IgD-negative memory B cell (primary cell): ENCODE data around the gene NKPD1. TPM values are rescaled to one million over a fixed set of nuclear protein-coding genes. Genes with fewer than 3 reads are reported as not detected.

Experiments used
- H3K27ac Mint-ChIP-seq, 3 donors: one replicate each; pipeline ENCODE4 v1.8.0; 2020 to 2022; ENCODE audit warnings: mild to moderate bottlenecking in 3 of 3, mixed read lengths in 3 of 3, moderate library complexity in 1 of 3
- H3K27me3 Mint-ChIP-seq: one replicate; pipeline ENCODE4 v1.8.0; 2021; ENCODE audit warnings: mixed read lengths
- H3K36me3 Mint-ChIP-seq: one replicate; pipeline ENCODE4 v1.8.0; 2020; ENCODE audit warnings: mild to moderate bottlenecking, mixed read lengths
- H3K4me1 Mint-ChIP-seq, 3 donors: one replicate each; pipeline ENCODE4 v1.8.0; 2020 to 2022; ENCODE audit warnings: mixed read lengths in 3 of 3, mild to moderate bottlenecking in 1 of 3
- H3K4me3 Mint-ChIP-seq, 4 donors: one replicate each; pipeline ENCODE4 v1.8.0; 2020 to 2022; ENCODE audit warnings: mild to moderate bottlenecking in 4 of 4, mixed read lengths in 4 of 4, moderate library complexity in 3 of 4
- H3K9me3 Mint-ChIP-seq, 3 donors: one replicate each; pipeline ENCODE4 v1.8.0; 2020 to 2021; ENCODE audit warnings: mixed read lengths in 3 of 3, mild to moderate bottlenecking in 1 of 3
- polyA plus RNA-seq: library from polyadenylated mRNA; unstranded; fragments of 300-500 nt; fragmentation: Illumina TruSeq; gene quantifications from one replicate; pipeline ENCODE4 v1.2.3, GENCODE V29; 2021

The NKPD1 gene
- polyA plus RNA-seq, 1 donor from 2014 or later: not detected

GRCh38 chr19:45166723-45167252, 6.0 kb upstream of the NKPD1 start:
- Mint-ChIP-seq H3K9me3 (no peaks in the 10 kb centered on the region), H3K4me1 (peaks cover 8 to 16% (median 11%) of the 10 kb centered on the region in 3 donors), H3K4me3 (no peak overlapping the region), H3K36me3 (peaks cover 5% of the 10 kb centered on the region), H3K27ac (no peak overlapping the region), H3K27me3 (peaks cover 1% of the 10 kb centered on the region)

- peaks cover 1 to 5% (median 4%) of the 10 kb centered on the region in 3 donors for H3K4me1 Mint-ChIP-seq
- peak overlapping the region in 2 of 4 donors; percentile 52 to 70 for H3K4me3 Mint-ChIP-seq
- H3K9me3 Mint-ChIP-seq: no peaks in the 10 kb centered on the region
- H3K27ac Mint-ChIP-seq: peak overlapping the region in 1 of 3 donors; percentile 19
- peaks cover 1% of the 10 kb centered on the region for H3K36me3 Mint-ChIP-seq
- peaks cover 4% of the 10 kb centered on the region for H3K27me3 Mint-ChIP-seq
Observed at GRCh38 chr19:45164577-45165335, 4.0 kb upstream of the NKPD1 start.

- H3K36me3 Mint-ChIP-seq: peaks cover under 1% of the 10 kb centered on the region
- H3K4me1 Mint-ChIP-seq: peaks cover 1 to 5% (median 4%) of the 10 kb centered on the region in 3 donors
- H3K27me3 Mint-ChIP-seq: peaks cover 4% of the 10 kb centered on the region
- peak overlapping the region in 2 of 4 donors; percentile 74 to 76 for H3K4me3 Mint-ChIP-seq
- H3K9me3 Mint-ChIP-seq: no peaks in the 10 kb centered on the region
- H3K27ac Mint-ChIP-seq: no peak overlapping the region
Observed at GRCh38 chr19:45163751-45164460, 3.1 kb upstream of the NKPD1 start.

GRCh38 chr19:45163156-45163555, 2.4 kb upstream of the NKPD1 start:
- no peaks in the 10 kb centered on the region for H3K9me3 Mint-ChIP-seq
- peaks cover 7% of the 10 kb centered on the region for H3K27me3 Mint-ChIP-seq
- no peaks in the 10 kb centered on the region for H3K36me3 Mint-ChIP-seq
- no peak overlapping the region for H3K4me3 Mint-ChIP-seq
- H3K4me1 Mint-ChIP-seq: peaks cover 1 to 5% (median 4%) of the 10 kb centered on the region in 3 donors
- H3K27ac Mint-ChIP-seq: no peak overlapping the region

- H3K9me3 Mint-ChIP-seq: no peaks in the 10 kb centered on the region
- H3K4me3 Mint-ChIP-seq: no peak overlapping the region
- peaks cover 12% of the 10 kb centered on the region for H3K27me3 Mint-ChIP-seq
- H3K4me1 Mint-ChIP-seq: peaks cover 1 to 5% (median 4%) of the 10 kb centered on the region in 3 donors
- no peak overlapping the region for H3K27ac Mint-ChIP-seq
- no peaks in the 10 kb centered on the region for H3K36me3 Mint-ChIP-seq
Observed at GRCh38 chr19:45162608-45163143, 1.9 kb upstream of the NKPD1 start.

GRCh38 chr19:45161738-45162607, 1.2 kb upstream of the NKPD1 start:
- no peak overlapping the region for H3K27ac Mint-ChIP-seq
- peaks cover 17% of the 10 kb centered on the region for H3K27me3 Mint-ChIP-seq
- H3K9me3 Mint-ChIP-seq: no peaks in the 10 kb centered on the region
- no peak overlapping the region for H3K4me3 Mint-ChIP-seq
- peaks cover 1 to 5% (median 1%) of the 10 kb centered on the region in 3 donors for H3K4me1 Mint-ChIP-seq
- H3K36me3 Mint-ChIP-seq: no peaks in the 10 kb centered on the region

- Mint-ChIP-seq H3K4me3 (no peak overlapping the region), H3K27ac (peak overlapping the region in 1 of 3 donors; percentile 39), H3K9me3 (no peaks in the 10 kb centered on the region), H3K4me1 (peaks cover 0 to 4% (median 2%) of the 10 kb centered on the region in 3 donors), H3K27me3 (peaks cover 28% of the 10 kb centered on the region), H3K36me3 (peaks cover 1% of the 10 kb centered on the region)
Observed at GRCh38 chr19:45159971-45160324, 834 bp downstream of the NKPD1 start.

GRCh38 chr19:45159210-45159970, 1.4 kb downstream of the NKPD1 start:
- no peak overlapping the region for H3K27ac Mint-ChIP-seq

GRCh38 chr19:45158503-45159209, 2.1 kb downstream of the NKPD1 start:
- Mint-ChIP-seq H3K4me1 (peaks cover 0 to 9% (median 8%) of the 10 kb centered on the region in 3 donors), H3K27me3 (peaks cover 38% of the 10 kb centered on the region), H3K9me3 (no peaks in the 10 kb centered on the region), H3K4me3 (peak overlapping the region in 1 of 4 donors; percentile 8), H3K36me3 (peaks cover 1% of the 10 kb centered on the region), H3K27ac (peak overlapping the region in 1 of 3 donors; percentile 59)

More at GRCh38 chr19:45159210-45159970, 1.4 kb downstream of the NKPD1 start:
- H3K4me1 Mint-ChIP-seq: peaks cover 0 to 2% (median 2%) of the 10 kb centered on the region in 3 donors
- no peak overlapping the region for H3K4me3 Mint-ChIP-seq
- peaks cover 1% of the 10 kb centered on the region for H3K36me3 Mint-ChIP-seq
- peaks cover 32% of the 10 kb centered on the region for H3K27me3 Mint-ChIP-seq
- H3K9me3 Mint-ChIP-seq: no peaks in the 10 kb centered on the region

- H3K4me1 Mint-ChIP-seq: peaks cover 0 to 13% (median 12%) of the 10 kb centered on the region in 3 donors
- peaks cover 0 to 4% (median 0%) of the 10 kb centered on the region in 3 donors for H3K9me3 Mint-ChIP-seq
- peak overlapping the region in 1 of 4 donors; percentile 79 for H3K4me3 Mint-ChIP-seq
- H3K27me3 Mint-ChIP-seq: peaks cover 45% of the 10 kb centered on the region
- peak overlapping the region in 1 of 3 donors; percentile 46 for H3K27ac Mint-ChIP-seq
- peaks cover 1% of the 10 kb centered on the region for H3K36me3 Mint-ChIP-seq
Observed at GRCh38 chr19:45156751-45157150, 4.0 kb downstream of the NKPD1 start.

GRCh38 chr19:45156011-45156630, 4.7 kb downstream of the NKPD1 start:
- Mint-ChIP-seq H3K27me3 (peaks cover 50% of the 10 kb centered on the region), H3K27ac (peak overlapping the region in 1 of 3 donors; percentile 25), H3K4me3 (no peak overlapping the region)

GRCh38 chr19:45154064-45154827, 6.5 kb downstream of the NKPD1 start:
- H3K4me1 Mint-ChIP-seq: peaks cover 0 to 13% (median 12%) of the 10 kb centered on the region in 3 donors
- H3K9me3 Mint-ChIP-seq: peaks cover 0 to 4% (median 0%) of the 10 kb centered on the region in 3 donors
- H3K4me3 Mint-ChIP-seq: peak overlapping the region; percentile 59 to 88 (median 76)
- peaks cover 47% of the 10 kb centered on the region for H3K27me3 Mint-ChIP-seq
- H3K36me3 Mint-ChIP-seq: peaks cover 1% of the 10 kb centered on the region
- H3K27ac Mint-ChIP-seq: no peak overlapping the region

More at GRCh38 chr19:45156011-45156630, 4.7 kb downstream of the NKPD1 start:
- Mint-ChIP-seq H3K4me1 (peaks cover 0 to 13% (median 12%) of the 10 kb centered on the region in 3 donors), H3K36me3 (peaks cover 1% of the 10 kb centered on the region), H3K9me3 (peaks cover 0 to 4% (median 0%) of the 10 kb centered on the region in 3 donors)
